Adrenal gland (tissue), 12 donors: ENCODE results near the gene LAMB2. TPM values are rescaled to one million over a fixed set of nuclear protein-coding genes. Genes with fewer than 3 reads are reported as not detected.

Experiments used
- DNase-seq, 7 donors: peaks; one replicate each; pipeline ENCODE4 v3.0.0-alpha.2; 2019 to 2020
- H3K27ac ChIP-seq, 5 donors: fragments of 200-600 bp; sonication (generic) in 4 of 5; 1 replicate in 3 of 5; 2 replicates in 2 of 5; pipeline versions ENCODE4 v1.5.1 to v1.8.0; 2016 to 2020; ENCODE audit warnings: mild to moderate bottlenecking in 1 of 5
- H3K27me3 ChIP-seq: fragments of 200-600 bp; 2 replicates; pipeline ENCODE4 v1.8.0; 2021
- H3K36me3 ChIP-seq, 2 donors: fragments of 200-600 bp; replicated peaks in 1 of 2; 1 replicate in 1 of 2; 2 replicates in 1 of 2; pipeline versions ENCODE4 v1.5.1 to v1.8.0; 2018 to 2022
- H3K4me1 ChIP-seq, 2 donors: fragments of 200-600 bp; replicated peaks in 1 of 2; 1 replicate in 1 of 2; 2 replicates in 1 of 2; pipeline versions ENCODE4 v1.5.1 to v1.8.0; 2018 to 2021
- H3K4me3 ChIP-seq, 4 donors: fragments of 200-600 bp; sonication (generic) in 3 of 4; one replicate each; pipeline ENCODE4 v1.5.1; 2016 to 2018
- H3K9me3 ChIP-seq, 3 donors: fragments of 200-600 bp; sonication (generic) in 1 of 3; replicated peaks in 1 of 3; 1 replicate in 2 of 3; 2 replicates in 1 of 3; pipeline versions ENCODE4 v1.5.1 to v1.8.0; 2016 to 2021
- CTCF ChIP-seq, 6 experiments: fragments of 450-650 bp in 4 of 6; fragments of 200-600 bp in 2 of 6; sonication (generic) in 1 of 6; IDR thresholded peaks; 1 replicate in 5 of 6; 2 replicates in 1 of 6; pipeline versions ENCODE4 v1.5.1 to v1.8.0; 2016 to 2021; ENCODE audit warnings: antibody characterized with exemption in 6 of 6, mild to moderate bottlenecking in 2 of 6, moderate library complexity in 1 of 6
- POLR2A ChIP-seq, 2 donors: fragments of 450-650 bp; IDR thresholded peaks; one replicate each; pipeline ENCODE4 v1.6.1; 2017; ENCODE audit warnings: antibody characterized with exemption in 2 of 2, mild to moderate bottlenecking in 2 of 2, moderate library complexity in 1 of 2
- WGBS, 4 donors: extraction: QIAGEN DNeasy Blood & Tissue Kit in 2 of 4; methylation state at CpG; one replicate each; pipeline versions ENCODE4 v1.1.5 to v1.1.7; 2013 to 2017; 5-methylcytosine and 5-hydroxymethylcytosine counted together
- intact Hi-C, 2 donors: fragments of 100-400 bp; cut with DNase I; formaldehyde crosslinking; loops; one replicate each; pipeline versions ENCODE4 v1.14.1 to v1.15.0; 2022 to 2023
- polyA plus RNA-seq, 3 donors: library from polyadenylated mRNA; stranded (reverse); fragments of 200-250 nt in 2 of 3; fragments of 350-450 nt in 1 of 3; fragmentation: Illumina TruSeq in 1 of 3; extraction: RNeasy Lipid Tissue Mini Kit (QIAGEN cat#74804) in 1 of 3; gene quantifications; one replicate each; pipeline ENCODE4 v1.2.3, GENCODE V29; 2013 to 2014
- total RNA-seq, 9 donors: library from RNA; depleted of rRNA in 4 of 9; stranded (reverse); fragments of >200 nt in 4 of 9; fragments of 120-200 nt in 1 of 9; fragmentation: NEBNext Ultra II Directional in 1 of 9; extraction: Animal tissue kit (Norgen Biotek cat#: 25700) in 1 of 9; gene quantifications; one replicate each; pipeline versions ENCODE4 v1.1.0 to v1.2.4, GENCODE V29; 2013 to 2023
- donor health status: healthy with polysubstance abuse.
- donor health status: Bipolar disorder and iron deficiency.
- donor health status: DM: yes; HTN: yes; CAD: no.
- donor health status: DM: no; HTN: no; CAD: no.
- donor health status: DM: no; HTN: no; CAD: no.
- donor health status: DM: yes; HTN: yes; CAD: no.

Gene LAMB2
- total and polyA plus RNA-seq, 12 donors, result 275 to 1,805 (median 859) TPM

DNA sequence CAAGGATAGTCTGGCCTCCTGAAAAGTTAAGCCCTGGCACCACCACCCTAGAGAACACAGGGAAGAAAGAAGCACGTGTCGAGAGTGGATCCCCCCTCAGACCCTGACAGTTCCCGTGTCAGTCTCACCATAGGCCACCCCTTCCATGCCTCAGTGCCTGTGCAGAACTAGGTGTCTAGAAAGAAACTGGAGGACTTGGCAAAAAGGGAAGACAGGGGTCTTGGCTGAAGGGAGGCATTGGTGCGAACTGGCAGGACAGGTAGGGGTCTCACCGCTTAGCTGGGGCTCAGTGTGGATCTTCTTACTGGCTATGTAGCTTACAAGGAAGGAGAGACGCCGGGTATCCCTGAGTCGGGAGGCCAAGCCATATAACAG, 28.8 kb downstream of the LAMB2 start:
- TF ChIP-seq CTCF (IDR thresholded peaks at IDR 0.05) (no peak), POLR2A (IDR thresholded peaks at IDR 0.05) (no peak)
- Histone ChIP-seq H3K4me1 (peaks cover 18 to 21% of the 10 kb centered on the region in 2 donors), H3K4me3 (peak overlapping the region; percentile 17 to 89 (median 72)), H3K27ac (peak overlapping the region in 4 of 5 donors; percentile 57 to 86 (median 69)), H3K27me3 (no peaks in the 10 kb centered on the region), H3K9me3 (no peaks in the 10 kb centered on the region), H3K36me3 (peaks cover 0 to 59% of the 10 kb centered on the region in 2 donors)
- intact Hi-C loops, result no loop called here
- WGBS, 4 donors, result 3 to 8% (median 5%) methylated on average over 6 to 8 of the region's 8 CpGs
- no peak for DNase-seq

DNA sequence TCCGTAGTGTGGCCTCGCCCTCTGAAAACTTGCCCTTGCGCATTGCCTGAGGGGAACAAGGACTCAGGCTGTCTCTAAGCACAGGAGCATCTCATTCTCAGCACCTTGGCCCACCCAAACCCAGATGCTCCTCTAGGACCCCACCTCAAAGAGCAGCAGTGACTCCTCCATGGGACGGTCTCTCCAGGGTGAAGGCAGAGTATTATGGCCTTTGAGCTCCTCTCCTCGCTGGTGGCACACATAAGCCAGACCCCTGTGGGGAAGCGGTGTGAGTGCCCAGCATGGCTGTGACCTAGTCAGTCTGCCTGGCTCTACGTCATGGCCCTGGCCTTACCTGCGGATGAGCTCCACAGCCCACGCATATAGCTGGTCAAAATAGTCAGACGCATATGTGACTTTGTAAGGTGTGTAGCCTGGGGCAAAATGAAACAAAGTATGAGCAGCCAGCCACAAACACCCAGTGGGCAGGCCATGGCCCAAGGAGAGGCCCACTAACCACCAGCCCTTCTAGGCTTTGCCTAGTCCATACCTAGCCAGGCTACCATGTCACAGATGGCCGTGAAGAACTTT, 32.7 kb downstream of the LAMB2 start:
- no peaks in the 10 kb centered on the region for H3K9me3 ChIP-seq
- no peak for TF ChIP-seq POLR2A (IDR thresholded peaks at IDR 0.05)
- TF ChIP-seq CTCF (IDR thresholded peaks at IDR 0.05), result no peak
- peaks cover 12 to 19% of the 10 kb centered on the region in 2 donors for H3K4me1 ChIP-seq
- H3K36me3 ChIP-seq, result peaks cover 0 to 69% of the 10 kb centered on the region in 2 donors
- H3K27ac ChIP-seq, result no peak overlapping the region
- 90 to 94% (median 93%) methylated on average over 8 to 11 of the region's 11 CpGs for WGBS, 4 donors
- intact Hi-C loops, result no loop called here
- no peak overlapping the region for H3K4me3 ChIP-seq
- H3K27me3 ChIP-seq, result no peaks in the 10 kb centered on the region
- DNase-seq, result no peak

DNA sequence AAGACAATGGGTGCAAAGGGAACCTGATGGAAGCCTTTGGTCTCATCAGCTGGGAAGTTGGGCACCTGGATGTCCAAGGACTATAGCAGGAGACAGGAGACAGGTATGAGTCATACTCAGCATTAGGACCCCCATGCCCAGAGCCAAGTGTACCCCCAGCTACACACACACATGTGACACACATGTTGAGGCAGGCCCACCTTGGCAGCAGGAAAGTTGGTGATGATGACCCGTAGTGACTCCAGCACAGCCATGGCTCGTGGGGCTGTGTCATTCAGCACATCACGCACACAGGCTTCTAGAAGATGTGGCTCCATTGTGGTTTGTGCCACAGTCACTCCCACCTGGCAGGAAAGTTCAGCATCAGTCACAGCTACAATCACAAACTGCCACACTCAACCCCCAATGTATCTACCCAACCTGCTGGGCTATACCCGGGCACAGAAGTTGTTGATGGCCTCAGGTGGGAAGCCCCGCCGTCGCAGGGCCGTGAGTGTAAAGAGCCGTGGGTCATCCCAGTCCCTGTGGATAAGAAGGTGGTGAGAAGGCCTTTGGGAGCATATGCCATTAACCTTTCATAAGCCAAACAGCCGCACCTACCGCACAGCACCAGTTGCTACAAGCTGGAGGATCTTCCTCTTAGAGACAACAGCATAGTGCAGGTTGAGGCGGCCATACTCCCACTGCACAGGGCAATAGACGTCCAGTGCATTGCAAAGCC, 33.8 kb downstream of the LAMB2 start:
- peaks cover 0 to 69% of the 10 kb centered on the region in 2 donors for H3K36me3 ChIP-seq
- intact Hi-C loops, result no loop called here

More for the DNA sequence above, 33.8 kb downstream of the LAMB2 start:
- TF ChIP-seq POLR2A (IDR thresholded peaks at IDR 0.05) (no peak), CTCF (IDR thresholded peaks at IDR 0.05) (no peak)
- H3K4me1 ChIP-seq, result peaks cover 15 to 22% of the 10 kb centered on the region in 2 donors
- H3K27ac ChIP-seq, result peak overlapping the region in 3 of 5 donors; percentile 24 to 47 (median 44)
- WGBS, 4 donors, result 92 to 100% (median 93%) methylated on average over 3 to 13 of the region's 13 CpGs
- no peak overlapping the region for H3K4me3 ChIP-seq
- no peaks in the 10 kb centered on the region for H3K27me3 ChIP-seq
- no peaks in the 10 kb centered on the region for H3K9me3 ChIP-seq
- DNase-seq, result no peak
